Stimulated activated CD4-positive, alpha-beta T cell treated with anti-CD3 and anti-CD28 coated beads, Interleukin-12 subunit alpha, Interleukin-12 subunit beta, amount 100 ng/mL, for 24 hours (primary cell): ENCODE results near the gene BLACAT1.
"Not testable (repeated sequence)": the region's sequence is repeated elsewhere in the genome, so short reads cannot be mapped to it uniquely, and the experiment has no call there.

Experiments
- DNase-seq, 2 experiments: peaks; one replicate each; pipeline ENCODE4 v3.0.0-alpha.2; 2020; ENCODE audit warnings: low read depth in 2 of 2

BLACAT1 gene

DNA sequence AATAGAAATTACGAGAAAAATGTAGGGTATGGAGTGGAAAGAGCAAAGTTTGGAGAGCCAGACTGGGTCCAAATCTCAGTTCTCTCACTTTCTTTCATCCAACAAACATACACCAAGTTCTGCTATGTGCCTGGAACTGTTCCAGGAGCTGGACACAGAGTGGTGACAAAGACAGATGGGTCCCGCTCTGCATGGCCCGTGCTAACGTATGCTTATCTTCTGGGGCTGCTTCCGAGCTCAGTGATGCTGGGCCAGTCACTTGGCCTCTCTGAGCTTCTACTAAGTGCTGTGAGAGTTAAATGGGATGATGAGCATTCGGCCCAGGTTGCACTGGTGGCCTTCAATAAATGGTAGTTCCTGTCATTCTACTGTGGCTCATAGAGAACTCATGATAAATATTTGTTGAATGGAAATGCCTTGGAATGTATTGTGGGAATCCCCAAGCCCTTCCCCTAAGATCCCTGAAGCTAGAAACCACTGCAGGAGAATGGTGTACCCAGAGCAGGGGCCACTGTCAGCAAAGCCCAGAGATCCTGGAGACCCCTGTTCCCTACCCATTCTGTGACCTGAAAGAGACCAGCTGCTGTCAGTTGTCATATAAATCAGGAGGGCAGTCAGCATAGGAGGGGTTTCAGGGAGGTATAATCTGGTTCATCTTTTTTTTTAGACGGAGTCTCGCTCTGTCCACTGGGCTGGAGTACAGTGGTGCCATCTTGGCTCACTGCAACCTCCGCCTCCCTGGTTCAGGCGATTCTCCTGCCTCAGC lies 37.8 kb downstream of the BLACAT1 start:
- no peak for DNase-seq

DNA sequence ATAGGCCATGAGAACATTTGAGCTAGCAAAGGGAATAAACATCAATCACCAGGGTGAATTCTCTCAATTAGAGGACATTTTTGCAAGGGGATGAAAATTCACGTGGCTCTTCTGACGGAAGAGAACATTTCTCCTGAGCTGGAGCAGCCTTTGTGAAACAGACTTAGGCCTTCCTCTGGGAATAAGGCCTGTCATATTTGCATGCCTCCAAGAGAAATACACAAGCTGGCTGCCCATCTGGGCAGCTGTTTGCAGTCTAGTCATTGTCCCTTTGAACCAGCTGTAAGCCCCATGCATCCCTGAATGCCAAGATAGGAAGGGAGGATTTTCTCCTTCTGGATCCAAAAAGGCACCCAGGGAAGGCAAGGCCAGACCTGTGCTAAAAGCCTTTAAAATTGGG lies 39.5 kb downstream of the BLACAT1 start:
- DNase-seq = no peak

DNA sequence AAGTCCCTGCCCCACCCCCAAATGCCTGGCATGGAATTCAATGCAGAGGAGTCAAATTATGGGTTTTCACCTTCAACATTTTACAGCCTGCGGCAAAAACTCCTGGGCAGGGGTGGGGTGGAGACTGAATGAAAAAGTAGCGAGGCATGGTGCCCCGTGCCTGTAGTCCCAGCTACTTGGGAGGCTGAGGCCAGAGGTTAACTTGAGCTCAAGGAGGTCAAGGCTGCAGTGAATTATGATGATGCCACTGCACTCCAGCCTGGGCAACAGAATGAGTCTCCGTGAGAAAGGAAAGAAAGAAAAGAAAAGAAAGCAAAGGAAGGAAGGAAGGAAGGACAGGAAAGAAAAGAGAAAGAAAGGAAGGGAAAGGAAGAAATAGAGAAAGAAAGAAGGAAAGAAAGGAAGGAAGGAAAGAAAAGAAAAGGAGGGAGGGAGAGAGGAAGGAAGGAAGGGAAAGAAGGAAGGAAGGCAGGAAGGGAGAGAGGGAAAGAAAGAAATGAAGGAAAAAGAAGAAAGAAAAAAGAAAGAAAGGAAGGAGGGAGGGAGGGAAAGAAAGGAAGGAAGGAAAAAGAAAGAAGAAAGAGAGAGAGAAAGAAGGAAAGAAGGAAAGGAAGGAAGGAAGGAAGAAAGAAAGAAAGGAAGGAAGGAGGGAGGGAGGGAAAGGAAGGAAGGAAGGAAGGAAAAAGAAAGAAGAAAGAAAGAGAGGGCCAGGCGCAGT lies 45.1 kb downstream of the BLACAT1 start:
- DNase-seq = no peak

DNA sequence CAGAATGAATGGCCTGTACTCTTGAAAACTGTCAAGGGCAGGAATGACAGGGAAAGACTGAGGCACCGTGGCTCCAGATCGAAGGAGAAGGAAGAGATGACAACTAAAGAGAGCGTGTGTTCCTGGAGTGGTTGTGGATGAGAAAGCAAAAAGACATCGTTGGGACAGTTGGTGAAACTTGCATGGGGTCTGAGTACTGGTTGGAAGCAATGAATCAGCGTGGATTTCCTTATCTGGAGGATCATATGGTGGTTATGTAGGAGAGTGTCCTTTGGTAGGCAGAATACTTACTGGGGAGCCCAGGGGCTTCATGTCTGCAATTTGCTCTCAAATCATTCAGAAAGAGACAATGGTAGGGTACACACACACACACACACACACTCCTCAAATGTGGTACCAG lies 47.9 kb downstream of the BLACAT1 start:
- DNase-seq = no peak

DNA sequence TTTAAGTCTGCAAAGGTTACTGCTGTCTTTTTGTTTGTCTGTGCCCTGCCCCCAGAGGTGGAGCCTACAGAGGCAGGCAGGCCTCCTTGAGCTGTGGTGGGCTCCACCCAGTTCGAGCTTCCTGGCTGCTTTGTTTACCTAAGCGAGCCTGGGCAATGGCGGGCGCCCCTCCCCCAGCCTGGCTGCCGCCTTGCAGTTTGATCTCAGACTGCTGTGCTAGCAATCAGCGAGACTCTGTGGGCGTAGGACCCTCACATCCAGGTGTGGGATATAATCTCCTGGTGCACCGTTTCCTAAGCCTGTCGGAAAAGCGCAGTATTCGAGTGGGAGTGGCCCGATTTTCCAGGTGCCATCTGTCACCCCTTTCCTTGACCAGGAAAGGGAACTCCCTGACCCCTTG lies 49.6 kb downstream of the BLACAT1 start:
- not testable (repeated sequence) for DNase-seq
